ENCODE data around the gene CLSTN2.

CLSTN2 gene

DNA sequence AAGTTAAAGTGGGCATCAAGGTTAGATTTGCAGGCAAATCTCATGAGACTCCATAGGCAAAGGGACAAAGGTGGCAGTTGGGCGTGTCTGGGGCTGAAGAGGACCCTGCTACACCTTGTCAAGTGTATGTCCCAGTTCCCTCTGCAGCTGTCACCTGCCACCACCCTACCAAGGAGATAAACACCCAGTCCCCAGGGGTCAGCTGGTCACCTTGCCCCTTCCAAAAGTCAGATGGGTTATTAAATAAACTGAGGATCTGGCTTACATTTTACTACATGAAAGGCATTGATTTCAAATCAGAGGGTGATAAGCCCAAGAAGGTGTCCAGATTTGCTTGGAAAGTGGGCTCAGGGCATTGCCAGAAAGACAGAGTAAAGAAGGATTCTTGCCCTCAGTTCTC, 494.8 kb downstream of the CLSTN2 start:
- Histone ChIP-seq H3K36me3 (ENCODE audit: control insufficient read depth, low read length) (no peaks in the 10 kb centered on the region), H3F3A (ENCODE audit: control insufficient read depth, insufficient read depth) (no peaks in the 10 kb centered on the region), H3K4me1 (ENCODE audit: control insufficient read depth, low read length) (no peaks in the 10 kb centered on the region), H3K4me3 (ENCODE audit: low read length) (no peak overlapping the region), H3K4me2 (ENCODE audit: low read length) (no peak overlapping the region), H3K9me3 (ENCODE audit: control insufficient read depth, insufficient read depth, low read length) (no peaks in the 10 kb centered on the region), H3K27ac (ENCODE audit: low read depth, low read length) (no peak overlapping the region), H3K27me3 (ENCODE audit: control insufficient read depth, low read length) (no peaks in the 10 kb centered on the region), H3K9me2 (replicated peaks; ENCODE audit: control insufficient read depth, low read length) (no peaks in the 10 kb centered on the region), H4K20me1 (ENCODE audit: control insufficient read depth, insufficient read depth, low read depth, low read length) (no peaks in the 10 kb centered on the region), H3K79me2 (ENCODE audit: control insufficient read depth, low read length) (no peaks in the 10 kb centered on the region)
- no peak for TF ChIP-seq EZH2phosphoT487 (IDR thresholded peaks at IDR 0.05; ENCODE audit: borderline replicate concordance, low read length)
- TF ChIP-seq, protein P1, sequence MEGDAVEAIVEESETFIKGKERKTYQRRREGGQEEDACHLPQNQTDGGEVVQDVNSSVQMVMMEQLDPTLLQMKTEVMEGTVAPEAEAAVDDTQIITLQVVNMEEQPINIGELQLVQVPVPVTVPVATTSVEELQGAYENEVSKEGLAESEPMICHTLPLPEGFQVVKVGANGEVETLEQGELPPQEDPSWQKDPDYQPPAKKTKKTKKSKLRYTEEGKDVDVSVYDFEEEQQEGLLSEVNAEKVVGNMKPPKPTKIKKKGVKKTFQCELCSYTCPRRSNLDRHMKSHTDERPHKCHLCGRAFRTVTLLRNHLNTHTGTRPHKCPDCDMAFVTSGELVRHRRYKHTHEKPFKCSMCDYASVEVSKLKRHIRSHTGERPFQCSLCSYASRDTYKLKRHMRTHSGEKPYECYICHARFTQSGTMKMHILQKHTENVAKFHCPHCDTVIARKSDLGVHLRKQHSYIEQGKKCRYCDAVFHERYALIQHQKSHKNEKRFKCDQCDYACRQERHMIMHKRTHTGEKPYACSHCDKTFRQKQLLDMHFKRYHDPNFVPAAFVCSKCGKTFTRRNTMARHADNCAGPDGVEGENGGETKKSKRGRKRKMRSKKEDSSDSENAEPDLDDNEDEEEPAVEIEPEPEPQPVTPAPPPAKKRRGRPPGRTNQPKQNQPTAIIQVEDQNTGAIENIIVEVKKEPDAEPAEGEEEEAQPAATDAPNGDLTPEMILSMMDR (IDR thresholded peaks at IDR 0.05; ENCODE audit: low read depth, low read length, poor library complexity, severe bottlenecking), result no peak

DNA sequence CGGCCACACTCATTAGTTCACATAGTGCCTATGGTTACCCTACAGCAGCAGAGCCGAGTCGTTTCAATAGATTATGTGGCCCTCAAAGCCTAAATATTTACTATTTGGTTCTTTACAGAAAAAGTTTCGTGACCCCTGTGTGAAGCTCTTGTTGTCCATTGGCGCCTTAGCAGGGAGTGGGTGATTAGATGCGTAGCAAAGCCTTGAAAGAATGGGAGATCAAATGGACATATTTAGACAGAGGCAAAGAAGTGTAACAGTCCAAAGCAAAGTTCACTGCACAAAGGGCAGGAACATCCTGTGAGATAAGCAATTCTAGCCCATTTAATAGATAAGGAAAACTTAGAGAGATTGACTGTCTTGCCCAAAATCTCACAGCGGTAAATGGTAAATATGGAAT, 495.5 kb downstream of the CLSTN2 start:
- Histone ChIP-seq H3K4me2 (ENCODE audit: low read length) (no peak overlapping the region), H3K79me2 (ENCODE audit: control insufficient read depth, low read length) (no peaks in the 10 kb centered on the region), H3K27ac (ENCODE audit: low read depth, low read length) (no peak overlapping the region), H3K4me1 (ENCODE audit: control insufficient read depth, low read length) (no peaks in the 10 kb centered on the region), H3K27me3 (ENCODE audit: control insufficient read depth, low read length) (no peaks in the 10 kb centered on the region), H3K9me2 (replicated peaks; ENCODE audit: control insufficient read depth, low read length) (no peaks in the 10 kb centered on the region), H3K36me3 (ENCODE audit: control insufficient read depth, low read length) (no peaks in the 10 kb centered on the region), H3K4me3 (ENCODE audit: low read length) (no peak overlapping the region), H3F3A (ENCODE audit: control insufficient read depth, insufficient read depth) (no peaks in the 10 kb centered on the region), H3K9me3 (ENCODE audit: control insufficient read depth, insufficient read depth, low read length) (no peaks in the 10 kb centered on the region), H4K20me1 (ENCODE audit: control insufficient read depth, insufficient read depth, low read depth, low read length) (no peaks in the 10 kb centered on the region)
- TF ChIP-seq, protein P1 (IDR thresholded peaks at IDR 0.05; ENCODE audit: low read depth, low read length, poor library complexity, severe bottlenecking), result no peak
- TF ChIP-seq EZH2phosphoT487 (IDR thresholded peaks at IDR 0.05; ENCODE audit: borderline replicate concordance, low read length), result no peak

DNA sequence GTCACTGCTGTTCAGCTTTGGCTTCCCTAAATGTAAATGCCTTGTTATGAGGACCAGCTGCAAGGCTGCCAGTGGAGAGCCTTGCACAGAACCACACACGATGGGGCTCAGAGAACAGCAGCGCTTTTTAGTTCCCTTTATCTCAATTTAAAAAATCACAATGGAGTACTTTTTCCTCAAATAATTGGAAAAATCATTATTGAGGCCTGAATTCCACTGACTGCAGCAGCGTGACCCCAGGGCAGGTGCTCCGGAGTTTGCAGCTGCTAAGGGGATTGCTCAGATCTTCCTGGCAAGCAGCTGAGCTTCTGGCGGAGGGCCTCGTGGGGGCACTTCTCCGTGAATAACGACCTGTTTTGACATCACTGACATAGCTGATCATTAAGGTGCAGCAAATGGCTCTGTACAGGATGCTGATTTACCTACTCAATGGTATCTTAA, 497.3 kb downstream of the CLSTN2 start:
- H3K27me3 ChIP-seq (ENCODE audit: control insufficient read depth, low read length), result no peaks in the 10 kb centered on the region
- no peaks in the 10 kb centered on the region for H3K4me1 ChIP-seq (ENCODE audit: control insufficient read depth, low read length)
- no peaks in the 10 kb centered on the region for H3K9me2 ChIP-seq (replicated peaks; ENCODE audit: control insufficient read depth, low read length)
- H3K9me3 ChIP-seq (ENCODE audit: control insufficient read depth, insufficient read depth, low read length), result no peaks in the 10 kb centered on the region
- no peaks in the 10 kb centered on the region for H3F3A ChIP-seq (ENCODE audit: control insufficient read depth, insufficient read depth)
- no peak overlapping the region for H3K27ac ChIP-seq (ENCODE audit: low read depth, low read length)
- H3K36me3 ChIP-seq (ENCODE audit: control insufficient read depth, low read length), result no peaks in the 10 kb centered on the region
- no peaks in the 10 kb centered on the region for H3K79me2 ChIP-seq (ENCODE audit: control insufficient read depth, low read length)
- H4K20me1 ChIP-seq (ENCODE audit: control insufficient read depth, insufficient read depth, low read depth, low read length), result no peaks in the 10 kb centered on the region
- no peak overlapping the region for H3K4me3 ChIP-seq (ENCODE audit: low read length)
- TF ChIP-seq, protein P1 (IDR thresholded peaks at IDR 0.05; ENCODE audit: low read depth, low read length, poor library complexity, severe bottlenecking), result no peak
- no peak for TF ChIP-seq EZH2phosphoT487 (IDR thresholded peaks at IDR 0.05; ENCODE audit: borderline replicate concordance, low read length)
- no peak overlapping the region for H3K4me2 ChIP-seq (ENCODE audit: low read length)

DNA sequence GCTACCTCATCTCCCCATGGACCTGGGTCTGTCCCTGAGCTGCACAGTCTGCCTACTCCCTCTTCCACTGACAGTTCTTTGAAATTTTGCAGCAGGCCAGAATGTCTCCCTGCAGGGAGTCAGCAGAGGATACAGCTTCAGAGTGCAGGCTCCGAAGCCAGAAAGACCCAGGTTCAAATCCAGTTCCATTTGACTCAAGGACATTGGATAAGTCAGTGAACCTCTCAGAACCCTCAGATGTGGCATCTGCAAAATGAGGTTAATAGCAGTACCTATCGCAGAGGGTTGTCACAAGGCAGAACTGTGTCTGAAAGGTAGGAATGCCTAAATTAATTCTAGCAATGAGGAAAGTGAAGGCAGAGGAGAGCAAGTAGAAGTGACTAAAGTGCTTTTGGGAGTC, 498.4 kb downstream of the CLSTN2 start:
- H3K4me3 ChIP-seq (ENCODE audit: low read length), result no peak overlapping the region
- H3K36me3 ChIP-seq (ENCODE audit: control insufficient read depth, low read length), result no peaks in the 10 kb centered on the region
- no peaks in the 10 kb centered on the region for H3K4me1 ChIP-seq (ENCODE audit: control insufficient read depth, low read length)
- no peaks in the 10 kb centered on the region for H3K9me2 ChIP-seq (replicated peaks; ENCODE audit: control insufficient read depth, low read length)
- H3K27me3 ChIP-seq (ENCODE audit: control insufficient read depth, low read length), result no peaks in the 10 kb centered on the region
- H3K27ac ChIP-seq (ENCODE audit: low read depth, low read length), result no peak overlapping the region
- no peak for TF ChIP-seq EZH2phosphoT487 (IDR thresholded peaks at IDR 0.05; ENCODE audit: borderline replicate concordance, low read length)
- TF ChIP-seq, protein P1 (IDR thresholded peaks at IDR 0.05; ENCODE audit: low read depth, low read length, poor library complexity, severe bottlenecking), result no peak
- no peaks in the 10 kb centered on the region for H4K20me1 ChIP-seq (ENCODE audit: control insufficient read depth, insufficient read depth, low read depth, low read length)
- H3K4me2 ChIP-seq (ENCODE audit: low read length), result no peak overlapping the region
- no peaks in the 10 kb centered on the region for H3K9me3 ChIP-seq (ENCODE audit: control insufficient read depth, insufficient read depth, low read length)
- no peaks in the 10 kb centered on the region for H3K79me2 ChIP-seq (ENCODE audit: control insufficient read depth, low read length)
- no peaks in the 10 kb centered on the region for H3F3A ChIP-seq (ENCODE audit: control insufficient read depth, insufficient read depth)

Data from DOHH2 (cell line).